ENCODE results near the gene HIBADH. TPM values are rescaled to one million over a fixed set of nuclear protein-coding genes. Genes with fewer than 3 reads are reported as not detected.

HIBADH gene
- polyA plus RNA-seq, 1 donor (not counting 4 experiments of a cell fraction or from before 2014, with no cell fraction given): 42.6 TPM

DNA sequence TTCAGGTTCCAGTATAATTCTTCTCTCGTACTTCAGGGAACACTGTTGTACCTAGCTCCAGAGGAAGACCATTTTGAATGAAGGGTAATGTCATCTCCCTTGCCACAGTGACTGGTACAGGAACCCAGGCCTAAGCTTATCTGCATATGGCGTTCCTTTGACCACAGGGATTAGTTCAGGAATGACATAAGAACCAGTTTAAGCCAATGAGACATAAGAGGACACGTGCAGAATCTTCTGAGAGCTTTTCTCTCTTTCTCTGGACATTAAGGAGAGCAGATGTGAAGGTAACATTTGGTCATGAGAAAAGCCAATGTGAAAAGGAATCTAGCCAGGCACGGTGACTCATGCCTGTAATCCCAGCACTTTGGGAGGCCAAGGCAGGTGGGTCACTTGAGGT is 21.8 kb upstream of the HIBADH start:
- dilution Hi-C loops (cut with MboI; ENCODE audit: extremely low pct_ligation_motif_present, low sequenced_read_pairs): no loop called here
- Histone ChIP-seq H3K36me3 (ENCODE audit: control insufficient read depth in 2 of 2, extremely low read depth in 1 of 2, insufficient read depth in 2 of 2, low read length in 2 of 2) (no peaks in the 10 kb centered on the region), H3K27ac (ENCODE audit: control insufficient read depth, insufficient read depth, low read length) (no peak overlapping the region), H3K4me3 (ENCODE audit: control insufficient read depth in 2 of 3, extremely low read depth in 1 of 3, insufficient read depth in 2 of 3, low read depth in 1 of 3, low read length in 3 of 3) (no peak overlapping the region), H3K27me3 (ENCODE audit: control insufficient read depth, extremely low read depth, insufficient read depth, low read length) (no peaks in the 10 kb centered on the region), H3K4me1 (ENCODE audit: control insufficient read depth, extremely low read depth, insufficient read depth, low read length) (peaks cover 6% of the 10 kb centered on the region), H3K9ac (ENCODE audit: control insufficient read depth, extremely low read depth, insufficient read depth, low read length) (no peak overlapping the region), H3K4me2 (ENCODE audit: control insufficient read depth, extremely low read depth, insufficient read depth, low read depth, low read length) (no peak overlapping the region), H3K79me2 (ENCODE audit: control insufficient read depth, insufficient read depth, low read length) (no peaks in the 10 kb centered on the region), H3K9me1 (ENCODE audit: control insufficient read depth, extremely low read depth, insufficient read depth, low read length) (no peaks in the 10 kb centered on the region), H4K20me1 (ENCODE audit: control insufficient read depth, extremely low read depth, insufficient read depth, low read length) (no peaks in the 10 kb centered on the region), H2AFZ (ENCODE audit: control insufficient read depth, low read length) (no peak overlapping the region), H3K9me3 (ENCODE audit: control insufficient read depth, low read depth, low read length) (no peaks in the 10 kb centered on the region)
- DNase-seq (ENCODE audit: low read depth, low spot score): no peak
- FAIRE-seq: no peak
- TF ChIP-seq, protein P1, sequence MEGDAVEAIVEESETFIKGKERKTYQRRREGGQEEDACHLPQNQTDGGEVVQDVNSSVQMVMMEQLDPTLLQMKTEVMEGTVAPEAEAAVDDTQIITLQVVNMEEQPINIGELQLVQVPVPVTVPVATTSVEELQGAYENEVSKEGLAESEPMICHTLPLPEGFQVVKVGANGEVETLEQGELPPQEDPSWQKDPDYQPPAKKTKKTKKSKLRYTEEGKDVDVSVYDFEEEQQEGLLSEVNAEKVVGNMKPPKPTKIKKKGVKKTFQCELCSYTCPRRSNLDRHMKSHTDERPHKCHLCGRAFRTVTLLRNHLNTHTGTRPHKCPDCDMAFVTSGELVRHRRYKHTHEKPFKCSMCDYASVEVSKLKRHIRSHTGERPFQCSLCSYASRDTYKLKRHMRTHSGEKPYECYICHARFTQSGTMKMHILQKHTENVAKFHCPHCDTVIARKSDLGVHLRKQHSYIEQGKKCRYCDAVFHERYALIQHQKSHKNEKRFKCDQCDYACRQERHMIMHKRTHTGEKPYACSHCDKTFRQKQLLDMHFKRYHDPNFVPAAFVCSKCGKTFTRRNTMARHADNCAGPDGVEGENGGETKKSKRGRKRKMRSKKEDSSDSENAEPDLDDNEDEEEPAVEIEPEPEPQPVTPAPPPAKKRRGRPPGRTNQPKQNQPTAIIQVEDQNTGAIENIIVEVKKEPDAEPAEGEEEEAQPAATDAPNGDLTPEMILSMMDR (optimal IDR thresholded peaks at IDR 0.05 in 1 of 3, IDR thresholded peaks at IDR 0.05 in 1 of 3, conservative IDR thresholded peaks at IDR 0.05 in 1 of 3; ENCODE audit: extremely low read depth in 1 of 3, insufficient read depth in 2 of 3, low read length in 3 of 3): no peak
- TF ChIP-seq EZH2 (IDR thresholded peaks at IDR 0.05; ENCODE audit: low read length): no peak

DNA sequence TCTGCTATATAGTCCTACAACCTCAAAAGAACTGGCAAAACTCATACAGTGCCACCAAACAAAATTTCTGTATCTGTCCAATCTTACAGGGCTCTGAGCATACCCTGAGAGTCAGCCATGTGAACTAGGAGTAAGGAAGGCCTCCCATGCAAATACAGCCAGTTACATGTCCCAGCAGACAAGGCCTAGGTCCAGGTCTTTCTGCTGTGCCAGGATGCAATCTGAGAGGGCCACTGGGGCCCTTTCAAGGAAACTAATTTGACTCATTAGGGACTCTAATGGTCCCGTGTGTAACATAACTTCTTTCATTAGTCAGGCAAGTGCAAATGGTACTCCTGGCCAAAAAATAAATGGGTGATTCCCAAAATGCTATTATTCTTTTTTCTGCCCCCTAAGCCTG is 17.9 kb upstream of the HIBADH start:
- H3K4me1 ChIP-seq (ENCODE audit: control insufficient read depth, extremely low read depth, insufficient read depth, low read length): peaks cover 31% of the 10 kb centered on the region

More for the DNA sequence above, 17.9 kb upstream of the HIBADH start:
- H3K4me3 ChIP-seq (ENCODE audit: control insufficient read depth in 2 of 3, extremely low read depth in 1 of 3, insufficient read depth in 2 of 3, low read depth in 1 of 3, low read length in 3 of 3): no peak overlapping the region
- TF ChIP-seq, protein P1 (optimal IDR thresholded peaks at IDR 0.05 in 1 of 3, IDR thresholded peaks at IDR 0.05 in 1 of 3, conservative IDR thresholded peaks at IDR 0.05 in 1 of 3; ENCODE audit: extremely low read depth in 1 of 3, insufficient read depth in 2 of 3, low read length in 3 of 3): no peak
- TF ChIP-seq EZH2 (IDR thresholded peaks at IDR 0.05; ENCODE audit: low read length): no peak
- FAIRE-seq (no peak), DNase-seq (ENCODE audit: low read depth, low spot score) (no peak)
- H2AFZ ChIP-seq (ENCODE audit: control insufficient read depth, low read length): no peak overlapping the region
- H3K4me2 ChIP-seq (ENCODE audit: control insufficient read depth, extremely low read depth, insufficient read depth, low read depth, low read length): no peak overlapping the region
- H3K79me2 ChIP-seq (ENCODE audit: control insufficient read depth, insufficient read depth, low read length): no peaks in the 10 kb centered on the region
- H3K9me3 ChIP-seq (ENCODE audit: control insufficient read depth, low read depth, low read length): no peaks in the 10 kb centered on the region
- no peaks in the 10 kb centered on the region for H3K9me1 ChIP-seq (ENCODE audit: control insufficient read depth, extremely low read depth, insufficient read depth, low read length)
- no peak overlapping the region for H3K9ac ChIP-seq (ENCODE audit: control insufficient read depth, extremely low read depth, insufficient read depth, low read length)
- H3K27me3 ChIP-seq (ENCODE audit: control insufficient read depth, extremely low read depth, insufficient read depth, low read length): no peaks in the 10 kb centered on the region
- no peaks in the 10 kb centered on the region for H4K20me1 ChIP-seq (ENCODE audit: control insufficient read depth, extremely low read depth, insufficient read depth, low read length)
- no peak overlapping the region for H3K27ac ChIP-seq (ENCODE audit: control insufficient read depth, insufficient read depth, low read length)
- no peaks in the 10 kb centered on the region for H3K36me3 ChIP-seq (ENCODE audit: control insufficient read depth in 2 of 2, extremely low read depth in 1 of 2, insufficient read depth in 2 of 2, low read length in 2 of 2)
- dilution Hi-C loops (cut with MboI; ENCODE audit: extremely low pct_ligation_motif_present, low sequenced_read_pairs): no loop called here
